ENCODE results near the gene MED27. TPM values are rescaled to one million over a fixed set of nuclear protein-coding genes. Genes with fewer than 3 reads are reported as not detected.

The MED27 gene
- total and polyA plus RNA-seq, 8 donors = 3.2 to 11.7 (median 5.8) TPM

DNA sequence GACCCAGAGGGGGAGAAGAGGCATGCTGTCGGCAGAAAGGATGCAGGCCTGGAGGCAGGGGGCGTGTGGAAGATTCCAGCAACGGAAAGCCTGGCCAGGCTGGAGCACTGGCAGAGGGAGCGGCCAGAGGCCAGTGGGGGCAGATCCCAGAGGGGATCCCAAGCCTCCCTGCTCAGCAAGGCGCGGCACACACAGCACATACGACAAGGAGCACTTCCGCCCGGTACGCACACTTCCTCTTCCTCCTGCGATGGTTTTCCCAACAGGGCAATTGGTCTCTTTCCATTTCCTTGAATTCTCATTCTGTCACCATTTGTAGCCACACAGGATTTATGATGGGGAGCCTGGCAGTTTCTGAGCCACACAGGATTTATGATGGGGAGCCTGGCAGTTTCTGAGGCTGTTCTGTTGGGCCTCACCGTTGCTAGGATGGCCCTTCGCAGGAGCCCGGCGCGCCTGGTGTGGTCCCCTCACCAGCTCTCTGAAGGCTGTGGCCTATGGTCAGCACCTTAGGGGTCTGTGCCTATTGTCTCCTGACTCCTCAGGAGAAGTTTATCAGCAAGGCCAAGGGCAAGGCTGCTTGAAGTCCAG lies 216.3 kb downstream of the MED27 start:
- FAIRE-seq (no peak), DNase-seq (peak in 1 of 6 donors; percentile 20), ATAC-seq (no peak)
- intact Hi-C loops (cut with DNase I) = no loop called here
- no peak for TF ChIP-seq CTCF (IDR thresholded peaks at IDR 0.05)
- H3K27me3 ChIP-seq = no peaks in the 10 kb centered on the region
- H3K27ac ChIP-seq = no peak overlapping the region
- H3K36me3 ChIP-seq = no peaks in the 10 kb centered on the region
- no peaks in the 10 kb centered on the region for H3K4me1 ChIP-seq
- WGBS, 2 donors = 89 to 95% methylated on average over 16 of the region's 16 CpGs
- no peak overlapping the region for H3K4me3 ChIP-seq
- H3K9me3 ChIP-seq = no peaks in the 10 kb centered on the region

GRCh38 chr9:131862261-131862660 lies 217.4 kb downstream of the MED27 start:
- no peak for FAIRE-seq
- Histone ChIP-seq H3K4me3 (no peak overlapping the region), H3K27ac (no peak overlapping the region), H3K4me1 (no peaks in the 10 kb centered on the region), H3K9me3 (no peaks in the 10 kb centered on the region), H3K36me3 (no peaks in the 10 kb centered on the region), H3K27me3 (no peaks in the 10 kb centered on the region)
- intact Hi-C loops (cut with DNase I) = no loop called here
- DNase-seq = peak in 1 of 6 donors; percentile 20
- 79 to 83% methylated on average over 18 of the region's 18 CpGs for WGBS, 2 donors
- TF ChIP-seq CTCF (IDR thresholded peaks at IDR 0.05) = no peak
- no peak for ATAC-seq

GRCh38 chr9:131860430-131860829 lies 219.2 kb downstream of the MED27 start:
- DNase-seq (peak in 1 of 6 donors; percentile 13), FAIRE-seq (no peak)
- intact Hi-C loops (cut with DNase I) = no loop called here

GRCh38 chr9:131858147-131858546 lies 221.5 kb downstream of the MED27 start:
- no peaks in the 10 kb centered on the region for H3K27me3 ChIP-seq
- H3K4me1 ChIP-seq = no peaks in the 10 kb centered on the region
- FAIRE-seq (no peak), DNase-seq (peak in 1 of 6 donors; percentile 9), ATAC-seq (no peak)
- no peaks in the 10 kb centered on the region for H3K9me3 ChIP-seq
- TF ChIP-seq CTCF (IDR thresholded peaks at IDR 0.05) = no peak
- no peak overlapping the region for H3K27ac ChIP-seq
- no peak overlapping the region for H3K4me3 ChIP-seq
- 83 to 84% methylated on average over 12 of the region's 12 CpGs for WGBS, 2 donors
- H3K36me3 ChIP-seq = no peaks in the 10 kb centered on the region
- intact Hi-C loops (cut with DNase I) = no loop called here

More at GRCh38 chr9:131860430-131860829, 219.2 kb downstream of the MED27 start:
- H3K4me3 ChIP-seq = no peak overlapping the region
- ATAC-seq = no peak
- no peak overlapping the region for H3K27ac ChIP-seq
- no peak for TF ChIP-seq CTCF (IDR thresholded peaks at IDR 0.05)
- no peaks in the 10 kb centered on the region for H3K27me3 ChIP-seq
- WGBS, 2 donors = 89 to 92% methylated on average over 13 of the region's 13 CpGs
- no peaks in the 10 kb centered on the region for H3K9me3 ChIP-seq
- no peaks in the 10 kb centered on the region for H3K36me3 ChIP-seq
- H3K4me1 ChIP-seq = no peaks in the 10 kb centered on the region

DNA sequence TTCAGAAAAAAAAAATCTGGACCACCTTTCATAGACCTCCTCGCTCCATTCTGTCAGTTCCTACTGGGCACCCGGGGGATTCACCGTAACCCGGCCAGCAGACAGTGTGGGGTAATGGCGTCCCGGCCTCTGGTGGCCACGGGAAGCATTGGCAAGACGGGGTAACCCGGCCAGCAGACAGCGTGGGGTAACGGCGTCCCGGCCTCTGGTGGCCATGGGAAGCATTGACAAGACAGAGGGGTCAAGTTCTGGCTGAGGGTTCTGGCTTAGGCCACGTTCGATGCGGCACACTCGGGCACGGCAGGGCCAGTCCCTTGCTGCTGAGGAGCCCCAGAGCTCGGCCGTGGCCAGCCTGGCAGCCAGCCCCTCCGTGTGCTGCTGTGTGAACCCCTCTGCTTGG lies 223.6 kb downstream of the MED27 start:
- no peak for ATAC-seq
- TF ChIP-seq CTCF (IDR thresholded peaks at IDR 0.05) = no peak

More for the DNA sequence above, 223.6 kb downstream of the MED27 start:
- WGBS, 2 donors = 78 to 82% methylated on average over 21 of the region's 21 CpGs
- Histone ChIP-seq H3K36me3 (no peaks in the 10 kb centered on the region), H3K27me3 (no peaks in the 10 kb centered on the region), H3K4me1 (no peaks in the 10 kb centered on the region), H3K4me3 (no peak overlapping the region), H3K9me3 (no peaks in the 10 kb centered on the region), H3K27ac (no peak overlapping the region)
- no peak for FAIRE-seq
- intact Hi-C loops (cut with DNase I) = no loop called here
- DNase-seq = no peak

All from pancreas (tissue), 10 donors.